Activated naive CD8-positive, alpha-beta T cell (primary cell): ENCODE data around the gene GSTM4.
"Not testable (repeated sequence)": the region's sequence is repeated elsewhere in the genome, so short reads cannot be mapped to it uniquely, and the experiment has no call there.

ENCODE experiments used
- H3K27ac Mint-ChIP-seq: one replicate; pipeline ENCODE4 v1.8.0; 2021; ENCODE audit warnings: mixed read lengths
- H3K27me3 Mint-ChIP-seq: one replicate; pipeline ENCODE4 v1.8.0; 2021; ENCODE audit warnings: mixed read lengths
- H3K36me3 Mint-ChIP-seq: one replicate; pipeline ENCODE4 v1.8.0; 2021; ENCODE audit warnings: mixed read lengths
- H3K4me1 Mint-ChIP-seq: one replicate; pipeline ENCODE4 v1.8.0; 2021; ENCODE audit warnings: low read depth, mixed read lengths
- H3K4me3 Mint-ChIP-seq: one replicate; pipeline ENCODE4 v1.8.0; 2021; ENCODE audit warnings: mild to moderate bottlenecking, mixed read lengths
- H3K9me3 Mint-ChIP-seq: one replicate; pipeline ENCODE4 v1.8.0; 2021; ENCODE audit warnings: low read depth, mixed read lengths

The GSTM4 gene

DNA sequence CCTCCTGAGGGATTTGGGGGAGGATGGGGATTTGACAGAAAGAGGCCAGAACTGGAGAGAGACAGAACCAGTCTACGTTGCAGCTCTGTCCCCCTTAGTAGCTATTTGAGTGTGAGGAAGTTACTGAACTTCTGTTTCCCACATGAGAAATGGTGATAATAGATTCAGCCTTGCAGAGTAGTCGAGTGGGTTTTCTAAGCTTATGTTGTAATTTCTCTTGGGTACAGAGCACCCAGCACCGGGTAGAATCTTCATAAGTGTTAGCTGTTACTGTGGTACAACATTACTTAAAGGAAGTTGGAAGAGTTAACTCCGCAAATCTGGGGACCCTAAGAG lies 4.8 kb downstream of the GSTM4 start:
- H3K27ac Mint-ChIP-seq, H3K36me3 Mint-ChIP-seq, H3K4me3 Mint-ChIP-seq, H3K9me3 Mint-ChIP-seq, H3K27me3 Mint-ChIP-seq: not testable (repeated sequence)
- peaks cover 13% of the 10 kb centered on the region for H3K4me1 Mint-ChIP-seq

DNA sequence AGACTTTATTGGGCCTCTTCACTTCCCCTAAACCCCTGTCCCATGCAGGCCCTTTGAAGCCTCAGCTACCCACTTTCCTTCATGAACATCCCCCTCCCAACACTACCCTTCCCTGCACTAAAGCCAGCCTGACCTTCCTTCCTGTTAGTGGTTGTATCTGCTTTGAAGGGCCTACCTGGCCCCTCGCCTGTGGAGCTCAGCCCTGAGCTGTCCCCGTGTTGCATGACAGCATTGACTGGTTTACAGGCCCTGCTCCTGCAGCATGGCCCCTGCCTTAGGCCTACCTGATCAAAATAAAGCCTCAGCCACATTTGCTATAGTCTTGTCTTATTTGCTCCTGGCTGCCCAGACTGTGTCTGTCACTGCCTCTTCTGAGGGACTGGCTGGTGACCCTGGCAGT lies 5.5 kb downstream of the GSTM4 start:
- no peaks in the 10 kb centered on the region for H3K9me3 Mint-ChIP-seq
- no peak overlapping the region for H3K27ac Mint-ChIP-seq

DNA sequence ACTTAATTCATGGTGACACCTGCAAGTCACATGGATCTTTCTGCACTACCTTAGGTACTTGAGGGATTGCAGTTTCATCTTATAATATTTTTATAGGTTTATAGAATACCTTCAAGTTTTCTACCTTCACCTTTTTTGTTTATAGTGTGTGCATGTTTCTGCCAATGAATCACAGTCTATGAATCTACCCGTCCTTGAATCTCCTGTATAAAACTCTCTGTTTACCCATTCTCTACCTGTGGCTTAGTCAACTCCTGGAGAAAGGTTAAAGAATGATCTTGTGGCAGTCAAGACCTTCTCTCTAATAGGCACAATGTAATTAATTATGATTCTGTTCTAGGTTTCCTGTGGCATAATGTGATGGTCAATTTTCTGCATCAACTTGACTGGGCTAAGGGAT lies 8.8 kb downstream of the GSTM4 start:
- no peaks in the 10 kb centered on the region for H3K9me3 Mint-ChIP-seq
- no peaks in the 10 kb centered on the region for H3K27me3 Mint-ChIP-seq
- H3K4me1 Mint-ChIP-seq = peaks cover 14% of the 10 kb centered on the region
- H3K27ac Mint-ChIP-seq = no peak overlapping the region
- no peak overlapping the region for H3K4me3 Mint-ChIP-seq
- no peaks in the 10 kb centered on the region for H3K36me3 Mint-ChIP-seq

More for the DNA sequence above, 5.5 kb downstream of the GSTM4 start:
- peaks cover 8% of the 10 kb centered on the region for H3K4me1 Mint-ChIP-seq
- no peaks in the 10 kb centered on the region for H3K27me3 Mint-ChIP-seq
- no peaks in the 10 kb centered on the region for H3K36me3 Mint-ChIP-seq
- no peak overlapping the region for H3K4me3 Mint-ChIP-seq

DNA sequence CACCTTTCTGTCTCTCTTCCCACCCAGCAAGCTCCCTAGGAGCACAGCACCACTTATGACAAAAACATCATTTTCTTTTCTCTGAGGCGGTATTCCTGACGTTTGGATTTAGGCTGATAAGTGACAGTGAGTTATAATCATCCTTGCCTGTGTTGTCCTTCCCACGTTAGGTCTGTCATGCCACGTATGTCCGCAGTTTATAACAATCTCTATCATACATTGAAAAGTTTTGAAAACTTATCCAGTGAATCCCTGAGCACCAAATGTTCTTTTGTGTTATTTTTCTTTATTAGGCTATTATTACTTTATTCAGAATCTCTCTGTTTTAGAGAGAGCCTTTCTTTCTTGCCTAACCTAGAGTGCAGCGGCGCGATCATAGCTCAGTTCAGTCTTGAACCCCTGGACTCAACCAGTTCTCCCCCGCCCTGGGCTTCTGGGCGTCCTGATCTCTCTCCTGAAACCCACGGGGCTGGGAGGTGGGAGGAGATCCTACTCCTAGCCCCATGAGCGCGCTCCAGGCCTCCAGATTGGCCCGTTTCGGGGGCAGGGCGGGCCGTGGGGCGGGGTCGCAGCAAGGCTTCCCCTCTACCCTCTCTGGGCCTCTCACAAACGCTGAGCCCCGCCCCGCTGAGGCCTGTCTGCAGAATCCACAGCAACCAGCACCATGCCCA lies 11.7 kb downstream of the GSTM4 start, which contains the start of gene GSTM2:
Gene GSTM2 (plus strand): TSS at position 606 of the 671 bp plus-strand sequence. CDS start 59 bp downstream, at position 665.
- H3K4me3 Mint-ChIP-seq = peak within 1 kb of the TSS; percentile 68
- H3K36me3 Mint-ChIP-seq = peaks cover 3% of the 10 kb centered on the region
- peaks cover 19% of the 10 kb centered on the region for H3K4me1 Mint-ChIP-seq
- no peak within 1 kb of the TSS for H3K27ac Mint-ChIP-seq
- no peaks in the 10 kb centered on the region for H3K9me3 Mint-ChIP-seq
- H3K27me3 Mint-ChIP-seq = no peaks in the 10 kb centered on the region

DNA sequence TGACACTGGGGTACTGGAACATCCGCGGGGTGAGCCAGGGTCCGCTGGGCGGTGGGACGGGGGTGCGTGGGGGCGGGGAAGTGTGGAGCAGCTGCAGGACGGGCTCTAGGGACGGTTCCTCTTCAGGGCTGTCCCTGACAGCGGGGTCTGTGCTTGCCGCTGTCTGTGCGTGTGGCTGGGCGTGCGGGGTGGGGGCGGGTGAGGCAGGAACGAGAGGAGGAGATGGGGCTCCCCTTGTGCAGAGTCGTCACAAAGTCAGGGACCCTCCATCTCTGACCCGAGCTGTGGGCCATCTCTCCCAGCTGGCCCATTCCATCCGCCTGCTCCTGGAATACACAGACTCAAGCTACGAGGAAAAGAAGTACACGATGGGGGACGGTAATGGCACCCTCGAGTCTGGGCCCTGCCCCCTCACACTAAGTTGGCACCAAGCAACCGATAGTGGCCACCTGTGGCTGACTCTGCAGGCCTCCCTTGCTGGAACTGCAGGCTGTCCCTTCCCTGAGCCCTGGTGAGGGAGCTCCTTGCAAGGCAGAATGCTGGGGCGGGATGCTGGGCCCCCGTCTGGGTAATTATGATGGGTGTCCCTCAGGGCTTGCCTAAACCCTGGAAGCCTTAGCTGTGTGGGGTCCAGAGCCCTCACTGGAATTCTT lies 12.3 kb downstream of the GSTM4 start:
- Mint-ChIP-seq H3K36me3 (peaks cover 3% of the 10 kb centered on the region), H3K4me3 (peak overlapping the region; percentile 68), H3K27me3 (no peaks in the 10 kb centered on the region), H3K9me3 (no peaks in the 10 kb centered on the region), H3K4me1 (peaks cover 19% of the 10 kb centered on the region), H3K27ac (no peak overlapping the region)

DNA sequence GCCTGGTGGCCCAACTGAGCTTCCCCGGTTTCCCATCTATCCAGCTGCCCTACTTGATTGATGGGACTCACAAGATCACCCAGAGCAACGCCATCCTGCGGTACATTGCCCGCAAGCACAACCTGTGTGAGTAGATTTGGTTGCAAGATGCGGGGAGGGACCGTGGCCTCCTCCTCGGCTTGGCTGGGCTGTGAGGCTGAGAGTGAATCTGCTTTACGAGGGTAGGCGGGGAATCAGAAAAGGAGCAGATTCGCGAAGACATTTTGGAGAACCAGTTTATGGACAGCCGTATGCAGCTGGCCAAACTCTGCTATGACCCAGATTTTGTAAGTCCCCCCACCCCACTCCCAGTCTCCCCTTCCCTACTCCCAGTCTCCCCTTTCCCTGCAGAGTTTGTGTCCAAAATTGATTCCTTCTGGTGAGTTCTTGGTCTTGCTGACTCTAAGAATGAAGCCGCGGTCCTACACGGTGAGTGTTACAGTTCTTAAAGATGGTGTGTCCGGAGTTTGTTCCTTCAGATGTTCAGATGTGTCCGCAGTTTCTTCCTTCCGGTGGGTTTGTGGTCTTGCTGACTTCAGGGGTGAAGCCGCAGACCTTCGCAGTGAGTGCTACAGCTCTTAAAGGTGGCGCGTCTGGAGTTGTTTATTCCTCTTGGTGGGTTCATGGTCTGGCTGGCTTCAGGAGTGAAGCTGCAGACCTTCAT lies 13.5 kb downstream of the GSTM4 start:
- Mint-ChIP-seq H3K27ac (no peak overlapping the region), H3K27me3 (no peaks in the 10 kb centered on the region), H3K9me3 (no peaks in the 10 kb centered on the region), H3K4me3 (peak overlapping the region; percentile 38), H3K4me1 (peaks cover 19% of the 10 kb centered on the region), H3K36me3 (peaks cover 3% of the 10 kb centered on the region)

DNA sequence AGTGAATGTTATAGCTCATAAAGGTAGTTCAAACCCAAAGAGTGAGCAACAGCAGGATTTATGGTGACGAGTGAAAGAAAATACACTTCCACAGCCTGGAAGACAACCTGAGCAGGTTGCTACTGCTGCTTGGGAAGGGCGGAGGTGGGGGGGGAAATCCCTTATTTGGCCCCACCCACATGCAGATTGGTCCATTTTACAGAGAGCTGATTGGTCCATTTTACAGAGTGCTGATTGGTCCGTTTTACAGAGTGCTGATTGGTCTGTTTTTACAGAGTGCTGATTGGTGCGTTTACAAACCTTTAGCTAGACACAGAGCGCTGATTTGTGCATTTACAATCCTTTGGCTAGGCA lies 14.0 kb downstream of the GSTM4 start:
- H3K27me3 Mint-ChIP-seq, H3K36me3 Mint-ChIP-seq, H3K9me3 Mint-ChIP-seq, H3K27ac Mint-ChIP-seq: not testable (repeated sequence)
- peaks cover 19% of the 10 kb centered on the region for H3K4me1 Mint-ChIP-seq
- peak overlapping the region; percentile 38 for H3K4me3 Mint-ChIP-seq

DNA sequence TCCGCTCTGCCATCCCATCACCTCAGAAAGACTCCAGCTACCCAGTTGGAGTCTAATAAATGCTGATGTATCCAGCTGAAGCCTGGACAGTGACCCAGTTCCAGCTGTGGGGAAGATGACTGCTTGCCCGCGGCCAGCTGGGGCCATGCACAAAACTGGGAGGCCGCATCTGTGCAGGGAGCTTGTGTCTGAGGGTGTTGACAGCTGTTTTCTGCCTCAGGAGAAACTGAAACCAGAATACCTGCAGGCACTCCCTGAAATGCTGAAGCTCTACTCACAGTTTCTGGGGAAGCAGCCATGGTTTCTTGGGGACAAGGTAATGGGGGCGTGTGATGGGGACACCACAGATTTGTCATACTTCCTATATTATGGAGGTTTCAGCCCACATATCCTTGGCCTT lies 15.2 kb downstream of the GSTM4 start:
- Mint-ChIP-seq H3K9me3 (no peaks in the 10 kb centered on the region), H3K27ac (no peak overlapping the region), H3K4me3 (no peak overlapping the region), H3K4me1 (peaks cover 19% of the 10 kb centered on the region), H3K36me3 (peaks cover 3% of the 10 kb centered on the region), H3K27me3 (no peaks in the 10 kb centered on the region)

DNA sequence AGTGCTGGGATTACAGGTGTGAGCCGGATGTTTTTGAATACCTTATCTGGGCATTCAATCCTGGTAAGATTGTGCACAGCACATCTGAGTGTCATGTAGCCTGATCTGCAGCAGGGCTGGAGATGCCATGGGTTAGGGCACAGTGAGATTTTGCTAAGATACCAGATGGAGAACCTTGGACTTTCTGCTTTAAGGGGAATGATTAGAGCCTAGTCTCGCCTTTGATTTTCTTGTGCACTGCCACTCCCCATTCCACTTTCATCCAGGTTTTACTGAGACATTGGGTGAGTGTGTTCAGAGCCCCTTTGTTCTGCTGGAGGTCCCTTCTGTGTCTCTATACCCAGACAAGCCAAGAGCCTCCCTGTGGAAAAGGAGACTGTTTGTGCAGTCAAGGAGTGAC lies 18.0 kb downstream of the GSTM4 start:
- not testable (repeated sequence) for H3K36me3 Mint-ChIP-seq, H3K27me3 Mint-ChIP-seq, H3K27ac Mint-ChIP-seq, H3K4me3 Mint-ChIP-seq, H3K9me3 Mint-ChIP-seq
- H3K4me1 Mint-ChIP-seq = peaks cover 10% of the 10 kb centered on the region

DNA sequence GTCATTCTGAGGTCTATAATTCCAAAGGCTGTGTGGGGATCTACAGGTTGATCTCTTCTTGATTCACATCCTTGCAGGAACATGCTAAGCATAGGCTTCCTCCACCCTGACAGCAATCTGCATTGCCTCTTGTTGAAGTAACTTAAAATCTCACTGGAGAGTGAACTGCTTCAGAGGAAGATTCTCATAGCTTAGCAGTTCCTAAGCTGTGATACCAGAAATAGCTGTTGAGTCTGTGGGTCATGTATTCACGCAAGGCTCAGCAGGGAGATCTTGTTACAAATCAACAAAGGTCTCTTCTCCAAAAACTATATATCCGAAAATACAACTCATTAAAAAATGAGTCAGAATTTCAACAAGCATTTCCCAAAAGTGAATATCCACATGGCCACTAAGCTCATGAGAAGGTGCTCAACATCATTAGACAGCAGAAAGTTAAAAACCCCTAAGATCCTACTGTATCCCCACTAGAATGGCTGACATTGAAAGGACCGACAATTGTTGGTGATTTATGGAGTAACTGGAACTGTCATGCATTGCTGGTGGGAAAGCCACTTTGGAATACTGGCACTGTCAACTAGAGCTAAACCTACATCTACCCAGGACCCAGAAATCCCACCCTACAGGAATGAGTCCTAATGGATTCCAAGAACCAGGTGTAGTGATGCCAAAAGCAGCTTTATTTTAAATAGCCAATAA lies 20.9 kb downstream of the GSTM4 start:
- H3K9me3 Mint-ChIP-seq, H3K27me3 Mint-ChIP-seq, H3K4me3 Mint-ChIP-seq, H3K36me3 Mint-ChIP-seq, H3K27ac Mint-ChIP-seq, H3K4me1 Mint-ChIP-seq: not testable (repeated sequence)

DNA sequence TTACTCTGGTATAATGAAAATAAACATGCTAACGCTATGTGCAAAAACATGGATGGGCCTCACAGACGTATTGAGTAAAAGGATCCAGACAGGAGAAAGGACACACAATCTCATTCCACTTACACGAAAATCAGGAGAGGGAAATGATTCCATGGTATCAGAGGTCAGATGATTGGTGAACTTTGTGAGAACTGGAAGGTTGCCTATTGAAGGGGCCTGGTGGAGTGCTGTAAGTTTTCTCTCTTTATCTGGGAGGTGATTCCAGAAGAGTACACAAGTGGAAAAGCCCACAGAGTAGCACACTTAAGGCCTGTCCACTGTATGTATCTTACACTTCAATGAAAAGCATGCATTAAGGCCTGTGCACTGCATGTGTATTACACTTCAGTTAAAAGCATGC lies 21.6 kb downstream of the GSTM4 start:
- no peak overlapping the region for H3K4me3 Mint-ChIP-seq
- H3K36me3 Mint-ChIP-seq = no peaks in the 10 kb centered on the region
- no peaks in the 10 kb centered on the region for H3K4me1 Mint-ChIP-seq
- H3K27ac Mint-ChIP-seq = no peak overlapping the region
- H3K27me3 Mint-ChIP-seq = no peaks in the 10 kb centered on the region
- no peaks in the 10 kb centered on the region for H3K9me3 Mint-ChIP-seq

DNA sequence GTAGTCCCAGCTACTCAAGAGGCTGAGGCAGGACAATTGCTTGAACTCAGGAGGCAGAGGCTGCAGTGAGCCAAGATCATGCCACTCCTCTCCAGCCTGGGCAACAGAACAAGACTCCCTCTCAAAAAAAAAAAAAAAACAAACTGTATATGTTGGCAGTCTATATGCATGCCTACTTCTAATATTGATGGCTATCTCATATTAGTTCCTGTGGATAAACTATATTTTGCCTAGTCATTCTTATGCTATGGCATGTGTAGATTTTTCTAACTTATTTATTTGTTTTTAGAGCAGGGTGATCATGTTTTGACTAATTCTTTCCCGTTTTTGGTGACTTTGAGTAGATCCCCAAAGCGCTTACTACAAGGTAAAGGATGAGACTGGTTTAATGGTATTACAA lies 22.7 kb downstream of the GSTM4 start:
- not testable (repeated sequence) for H3K27me3 Mint-ChIP-seq, H3K4me1 Mint-ChIP-seq, H3K27ac Mint-ChIP-seq, H3K4me3 Mint-ChIP-seq, H3K36me3 Mint-ChIP-seq, H3K9me3 Mint-ChIP-seq

DNA sequence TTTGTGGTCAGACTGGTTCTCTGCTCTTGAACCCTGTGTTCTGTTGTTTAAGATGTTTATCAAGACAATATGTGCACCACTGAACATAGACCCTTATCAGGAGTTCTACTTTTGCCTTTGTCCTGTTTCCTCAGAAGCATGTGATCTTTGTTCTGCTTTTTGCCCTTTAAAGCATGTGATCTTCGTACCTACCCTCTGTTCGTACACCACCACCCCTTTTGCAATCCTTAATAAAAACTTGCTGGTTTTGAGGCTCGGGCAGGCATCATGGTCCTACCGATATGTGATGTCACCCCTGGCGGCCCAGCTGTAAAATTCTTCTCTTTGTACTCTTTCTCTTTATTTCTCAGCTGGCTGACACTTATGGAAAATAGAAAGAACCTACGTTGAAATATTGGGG lies 28.9 kb downstream of the GSTM4 start:
- not testable (repeated sequence) for H3K36me3 Mint-ChIP-seq, H3K9me3 Mint-ChIP-seq, H3K27ac Mint-ChIP-seq, H3K27me3 Mint-ChIP-seq, H3K4me3 Mint-ChIP-seq, H3K4me1 Mint-ChIP-seq

DNA sequence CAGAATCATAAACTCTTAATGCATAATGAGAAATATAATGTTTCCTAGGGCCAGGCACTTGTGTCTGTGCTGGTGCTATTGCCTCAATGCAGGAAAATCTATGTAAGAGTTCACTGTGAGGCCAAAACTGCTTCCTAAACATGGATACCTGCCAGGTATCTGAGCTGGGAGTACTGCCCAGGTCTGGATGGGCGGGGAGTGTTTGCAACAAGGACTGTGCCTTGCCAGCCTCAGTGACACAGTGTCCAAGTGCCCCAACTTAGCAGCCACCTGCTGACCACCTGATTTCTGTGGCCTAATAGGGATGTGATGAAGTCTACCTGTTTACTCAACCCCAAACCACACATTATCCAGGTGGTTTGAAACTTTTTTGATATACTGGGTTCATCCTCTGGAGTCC lies 29.5 kb downstream of the GSTM4 start:
- H3K36me3 Mint-ChIP-seq, H3K27me3 Mint-ChIP-seq, H3K4me1 Mint-ChIP-seq, H3K9me3 Mint-ChIP-seq, H3K27ac Mint-ChIP-seq, H3K4me3 Mint-ChIP-seq: not testable (repeated sequence)

DNA sequence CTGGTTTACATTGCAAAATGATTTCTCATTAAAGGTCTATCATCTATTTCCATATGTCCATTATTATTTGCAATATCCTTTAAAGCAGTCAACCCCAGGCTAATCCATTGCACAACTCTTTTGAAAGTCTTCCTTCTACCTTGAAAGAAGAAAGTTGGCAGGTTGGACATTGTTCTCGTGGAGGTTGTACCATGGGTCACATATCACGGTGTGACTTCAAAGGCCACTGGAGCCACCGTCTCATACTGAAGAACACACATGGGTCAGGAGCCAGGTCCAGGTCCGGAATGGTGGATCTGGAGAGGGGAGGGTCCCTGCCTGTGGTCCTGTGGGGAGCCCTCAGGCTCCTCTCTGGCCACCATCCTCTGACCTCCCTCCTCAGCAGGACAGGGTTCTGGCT lies 30.0 kb downstream of the GSTM4 start:
- H3K4me1 Mint-ChIP-seq, H3K27me3 Mint-ChIP-seq, H3K9me3 Mint-ChIP-seq, H3K27ac Mint-ChIP-seq, H3K4me3 Mint-ChIP-seq, H3K36me3 Mint-ChIP-seq: not testable (repeated sequence)
